ENCODE measurements around the gene RFK. TPM values are rescaled to one million over a fixed set of nuclear protein-coding genes. Genes with fewer than 3 reads are reported as not detected.

The RFK gene
- total RNA-seq, 4 donors from 2014 or later, result 10.3 to 18.5 (median 12.3) TPM

- DNase-seq, result no peak
- intact Hi-C loops (cut with DNase I), result no loop called here
- peaks cover 0 to 7% (median 0%) of the 10 kb centered on the region in 3 donors for H3K4me1 ChIP-seq
- TF ChIP-seq POLR2A (IDR thresholded peaks at IDR 0.05) (no peak), CTCF (IDR thresholded peaks at IDR 0.05) (no peak)
- no peak overlapping the region for H3K4me3 ChIP-seq
- no peak overlapping the region for H3K27ac ChIP-seq
- H3K9me3 ChIP-seq, result no peaks in the 10 kb centered on the region
- H3K27me3 ChIP-seq, result peaks cover 0 to 84% (median 0%) of the 10 kb centered on the region in 4 donors
- WGBS, 2 donors, result 65 to 85% methylated on average over 2 of the region's 2 CpGs
- no peaks in the 10 kb centered on the region for H3K36me3 ChIP-seq
Observed at GRCh38 chr9:76359766-76360165, 34.5 kb downstream of the RFK start.

GRCh38 chr9:76359365-76359764, 34.9 kb downstream of the RFK start:
- intact Hi-C loops (cut with DNase I), result no loop called here
- H3K27me3 ChIP-seq, result peaks cover 0 to 86% (median 0%) of the 10 kb centered on the region in 4 donors
- no peak overlapping the region for H3K4me3 ChIP-seq
- no peak overlapping the region for H3K27ac ChIP-seq
- H3K4me1 ChIP-seq, result peaks cover 0 to 3% (median 0%) of the 10 kb centered on the region in 3 donors
- no peak for TF ChIP-seq POLR2A (IDR thresholded peaks at IDR 0.05)
- no peak for TF ChIP-seq CTCF (IDR thresholded peaks at IDR 0.05)
- no peaks in the 10 kb centered on the region for H3K36me3 ChIP-seq
- no peaks in the 10 kb centered on the region for H3K9me3 ChIP-seq
- DNase-seq, result no peak
- WGBS, 2 donors, result 72 to 92% methylated on average over 4 of the region's 4 CpGs

DNA sequence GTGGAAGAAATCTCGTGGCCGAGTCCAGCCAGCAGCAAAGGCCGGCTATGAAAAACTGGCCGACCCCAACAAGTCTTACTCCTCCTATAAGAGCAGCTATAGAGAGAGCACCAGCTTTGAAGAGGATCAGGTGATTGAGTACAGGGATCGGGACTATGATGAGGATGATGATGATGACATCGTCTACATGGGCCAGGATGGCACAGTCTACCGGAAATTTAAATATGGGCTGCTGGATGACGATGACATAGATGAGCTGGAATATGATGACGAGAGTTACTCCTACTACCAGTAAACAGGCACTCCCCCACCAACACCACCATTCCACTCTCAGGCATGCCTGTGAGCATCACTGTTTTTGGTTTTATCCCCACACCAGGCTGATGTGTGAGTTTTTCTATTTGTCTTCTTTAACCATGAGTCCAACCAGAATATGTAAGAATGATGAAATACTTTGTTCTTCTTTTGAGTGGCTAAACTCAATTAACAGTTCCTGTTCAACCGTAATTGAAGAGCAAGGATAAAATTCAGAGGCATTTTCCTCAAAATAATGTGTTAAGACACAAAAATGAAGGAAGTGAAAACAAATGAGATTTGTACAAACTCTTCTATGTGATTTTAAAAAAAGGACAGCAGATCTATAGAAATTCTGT, 35.5 kb downstream of the RFK start:
- DNase-seq, result no peak
- intact Hi-C loops (cut with DNase I), result no loop called here
- Histone ChIP-seq H3K27ac (no peak overlapping the region), H3K9me3 (no peaks in the 10 kb centered on the region), H3K4me1 (no peaks in the 10 kb centered on the region), H3K4me3 (no peak overlapping the region), H3K27me3 (peaks cover 0 to 86% (median 0%) of the 10 kb centered on the region in 4 donors), H3K36me3 (no peaks in the 10 kb centered on the region)
- WGBS, 2 donors, result 89 to 94% methylated on average over 8 to 10 of the region's 10 CpGs
- TF ChIP-seq POLR2A (IDR thresholded peaks at IDR 0.05), result no peak
- TF ChIP-seq CTCF (IDR thresholded peaks at IDR 0.05), result no peak

- WGBS, 2 donors, result 70 to 73% methylated on average over 1 of the region's 1 CpG
- H3K27me3 ChIP-seq, result peaks cover 0 to 84% (median 0%) of the 10 kb centered on the region in 4 donors
- no peaks in the 10 kb centered on the region for H3K36me3 ChIP-seq
- no peak overlapping the region for H3K4me3 ChIP-seq
- no peak for DNase-seq
- intact Hi-C loops (cut with DNase I), result no loop called here
- no peak overlapping the region for H3K27ac ChIP-seq
- no peaks in the 10 kb centered on the region for H3K9me3 ChIP-seq
- TF ChIP-seq POLR2A (IDR thresholded peaks at IDR 0.05), result no peak
- no peak for TF ChIP-seq CTCF (IDR thresholded peaks at IDR 0.05)
- no peaks in the 10 kb centered on the region for H3K4me1 ChIP-seq
Observed at GRCh38 chr9:76357555-76357954, 36.7 kb downstream of the RFK start.

GRCh38 chr9:76355886-76356285, 38.3 kb downstream of the RFK start:
- DNase-seq, result no peak
- 79 to 80% methylated on average over 6 of the region's 6 CpGs for WGBS, 2 donors
- intact Hi-C loops (cut with DNase I), result no loop called here
- H3K4me3 ChIP-seq, result no peak overlapping the region
- H3K4me1 ChIP-seq, result no peaks in the 10 kb centered on the region
- peaks cover 0 to 74% (median 0%) of the 10 kb centered on the region in 4 donors for H3K27me3 ChIP-seq
- H3K27ac ChIP-seq, result no peak overlapping the region
- no peaks in the 10 kb centered on the region for H3K9me3 ChIP-seq
- H3K36me3 ChIP-seq, result no peaks in the 10 kb centered on the region
- TF ChIP-seq CTCF (IDR thresholded peaks at IDR 0.05) (no peak), POLR2A (IDR thresholded peaks at IDR 0.05) (no peak)
